GM12892 (cell line): ENCODE results near the gene LHFPL3.

ENCODE experiments used
- POLR2A ChIP-seq: IDR thresholded peaks from 2 replicates; pipeline ENCODE4 v1.6.1; 2011; ENCODE audit warnings: low read depth, low read length, control low read depth
- POLR2AphosphoS5 ChIP-seq: IDR thresholded peaks from 2 replicates; pipeline ENCODE4 v1.6.1; 2011; ENCODE audit warnings: low read depth, low read length, control low read depth

DNA sequence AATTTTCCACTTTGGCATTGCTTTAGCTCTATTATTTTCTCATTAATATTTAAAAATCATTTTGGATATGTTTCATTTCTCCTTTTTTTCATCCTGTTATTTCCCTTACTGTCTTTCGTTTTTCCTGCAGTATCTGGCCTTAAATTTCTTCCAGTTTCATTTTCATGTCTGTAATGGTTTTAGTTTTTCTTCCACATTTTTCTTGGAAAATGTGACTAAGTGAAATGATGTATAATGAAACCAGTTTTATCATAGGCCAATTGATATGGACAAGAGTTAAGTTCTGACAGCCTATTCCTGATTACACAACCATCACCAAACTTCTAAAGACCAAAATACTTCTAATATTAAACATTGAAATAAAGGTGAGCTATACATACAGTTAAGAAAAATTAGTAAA lies 158.5 kb downstream of the LHFPL3 start:
- TF ChIP-seq POLR2A, result no peak
- TF ChIP-seq POLR2AphosphoS5, result no peak
